ENCODE measurements around the gene ITFG1.

The ITFG1 gene

DNA sequence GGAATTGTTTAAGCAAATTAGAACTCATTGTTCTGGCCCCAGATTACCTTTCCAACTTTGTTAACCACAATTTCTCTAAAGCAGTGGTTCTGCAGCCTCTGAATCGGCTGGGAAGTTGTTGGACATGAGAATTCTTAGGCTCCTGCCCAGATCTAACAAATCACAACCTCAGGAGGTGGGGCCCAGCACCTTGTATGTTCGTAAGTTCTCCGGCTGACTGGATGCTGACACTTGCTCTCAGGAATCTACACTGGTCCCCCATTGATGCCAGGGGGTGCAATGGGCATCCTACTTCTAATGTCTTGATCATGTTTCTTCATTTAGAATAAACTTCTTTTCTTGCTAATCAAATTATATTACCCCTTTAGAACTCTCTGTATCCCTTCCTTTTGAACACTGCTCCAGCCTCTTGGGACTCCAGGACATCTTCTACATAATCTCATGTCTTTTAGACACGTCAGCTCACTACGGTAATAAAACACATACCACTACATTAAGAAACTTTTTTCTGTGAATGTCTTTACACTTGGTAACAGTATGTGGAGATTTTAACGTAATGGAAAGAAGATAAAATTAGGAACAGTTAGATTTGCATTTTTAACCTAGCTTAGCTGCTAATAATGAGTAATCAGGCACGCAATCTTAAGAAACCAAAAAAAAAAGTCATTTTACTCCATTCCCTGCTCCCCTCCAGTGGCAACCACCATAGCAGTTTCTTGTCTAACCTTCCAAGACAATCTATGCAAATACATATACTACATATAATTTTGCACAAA, 143.2 kb downstream of the ITFG1 start:
- DNase-seq: no peak

DNA sequence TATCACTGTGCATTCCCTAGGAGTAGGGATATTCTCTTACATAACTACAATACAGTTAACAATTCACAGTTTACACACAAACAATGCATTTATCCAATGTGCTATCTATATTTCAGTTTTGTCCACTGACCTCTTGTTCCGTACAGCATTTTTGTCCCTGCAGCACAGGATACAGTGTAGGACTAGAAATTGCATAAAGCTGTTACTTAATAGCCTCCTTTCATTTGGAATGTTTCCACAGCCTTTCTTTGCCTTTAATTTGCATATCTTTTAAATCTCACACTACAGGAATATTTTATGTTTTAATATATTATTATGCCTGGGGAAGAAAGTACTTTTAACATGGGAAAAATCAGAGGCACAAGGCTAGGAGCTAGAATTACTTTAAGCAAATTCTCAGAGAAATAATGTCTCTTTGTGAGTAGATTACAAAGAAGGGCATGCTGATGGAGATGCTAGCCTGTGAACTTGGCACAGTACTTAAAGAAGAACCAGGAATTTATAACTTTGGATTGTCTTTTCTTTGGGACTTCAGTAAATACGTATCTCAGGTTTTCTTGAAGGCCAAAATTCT, 144.3 kb downstream of the ITFG1 start:
- no peak for DNase-seq

DNA sequence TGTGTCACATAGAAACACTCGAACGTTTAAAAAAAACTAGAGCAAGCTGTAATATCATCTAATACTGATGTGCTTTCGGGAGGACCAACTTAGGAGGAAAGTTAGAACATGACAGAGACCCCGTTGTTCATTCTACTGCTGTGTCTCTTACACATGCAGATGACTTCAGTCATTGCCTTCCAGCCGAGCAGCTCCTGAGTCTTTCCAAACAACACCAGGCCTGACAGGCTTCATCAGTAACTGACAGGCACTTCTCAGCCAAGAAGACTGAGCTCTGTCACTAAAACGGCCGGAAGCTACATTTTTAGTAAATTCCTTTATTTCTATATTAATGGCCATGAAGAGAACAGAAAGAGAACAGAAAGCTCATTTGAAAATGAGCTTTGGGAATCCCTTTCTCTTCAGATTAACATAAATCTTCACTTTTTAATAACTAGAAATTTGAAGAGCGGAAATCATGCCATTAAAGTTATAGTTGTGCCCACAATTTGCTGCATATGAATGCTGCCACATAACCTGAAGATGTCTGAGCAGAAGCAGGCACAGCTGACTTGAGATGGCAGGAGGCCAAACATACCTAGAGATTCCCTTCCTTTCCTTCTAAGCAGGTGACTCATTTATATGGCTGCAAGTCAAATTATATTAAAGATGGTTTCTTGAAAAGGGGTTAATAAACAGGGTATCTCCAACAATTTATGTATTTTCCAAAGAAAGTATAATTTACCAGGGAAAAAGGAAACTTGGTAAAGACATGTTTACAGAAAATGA, 148.9 kb downstream of the ITFG1 start:
- DNase-seq: no peak

DNA sequence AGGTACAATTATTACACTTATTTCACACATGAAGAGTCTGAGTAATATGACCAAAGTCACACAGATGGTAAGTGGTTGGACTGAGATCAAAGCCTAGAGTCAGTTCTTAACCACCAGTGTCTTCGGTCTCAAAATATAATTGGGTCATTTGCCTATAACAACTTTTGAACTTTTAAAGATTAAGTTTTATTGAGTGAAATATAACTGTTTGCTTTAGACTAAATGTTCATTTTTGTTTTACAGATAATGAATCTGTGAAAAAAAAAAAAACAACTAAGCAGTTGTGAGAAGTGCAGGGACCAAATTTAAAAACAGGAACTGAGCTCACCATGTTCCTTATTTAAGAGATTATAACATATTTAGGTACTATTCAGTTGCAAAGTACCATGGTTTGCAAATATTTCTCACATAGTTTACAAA, 150.1 kb downstream of the ITFG1 start:
- no peak for DNase-seq

DNA sequence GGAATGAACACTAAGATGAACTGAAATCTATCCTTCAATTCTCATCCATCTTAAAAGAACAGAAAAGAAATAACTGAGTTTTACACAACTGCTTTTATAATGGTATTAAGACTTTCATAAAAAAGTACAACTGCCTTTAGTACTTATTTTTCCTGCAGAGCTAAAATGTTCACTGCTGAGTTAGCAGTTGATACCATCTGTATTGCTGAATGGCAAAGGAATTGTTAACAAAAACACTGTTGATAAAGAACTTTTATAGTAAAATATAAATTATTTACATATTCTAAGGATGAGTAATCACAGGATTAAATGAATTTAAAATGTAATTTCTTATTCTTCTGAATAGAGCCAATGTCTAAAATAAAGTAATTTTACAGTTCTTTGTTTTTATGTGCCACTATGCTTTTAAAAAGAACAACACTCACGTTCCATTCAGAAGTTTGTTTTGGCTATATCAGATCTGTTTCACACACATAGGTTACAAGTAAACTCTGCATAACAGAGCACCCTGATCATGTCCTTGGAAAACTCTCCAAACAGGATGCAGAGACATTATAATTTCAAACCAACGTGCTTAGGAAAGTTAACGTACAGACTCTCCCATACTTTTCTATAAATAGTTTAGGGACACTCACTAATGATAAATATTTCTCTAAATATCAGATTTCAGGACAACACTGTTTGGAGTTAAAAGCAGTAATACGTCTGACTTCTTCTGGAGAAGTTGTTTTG, 151.1 kb downstream of the ITFG1 start:
- no peak for DNase-seq

DNA sequence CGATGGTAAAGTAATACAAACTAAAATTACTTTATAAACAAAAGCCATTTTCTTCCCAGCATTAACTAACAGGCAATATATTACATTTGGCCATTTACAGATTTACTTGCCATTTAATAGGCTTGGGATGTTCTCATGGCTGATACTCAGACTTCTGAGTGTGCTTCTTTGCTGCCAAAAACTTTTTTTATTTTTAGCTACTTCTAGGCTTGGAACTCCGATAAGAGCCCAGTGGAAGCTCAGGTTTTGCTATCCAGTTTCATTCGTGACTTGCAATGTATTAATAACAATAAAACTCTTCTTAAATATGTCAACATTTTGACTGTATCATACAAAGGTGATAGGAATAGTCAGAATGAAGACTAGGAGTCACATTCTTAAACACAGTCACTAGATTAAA, 152.3 kb downstream of the ITFG1 start:
- no peak for DNase-seq

DNA sequence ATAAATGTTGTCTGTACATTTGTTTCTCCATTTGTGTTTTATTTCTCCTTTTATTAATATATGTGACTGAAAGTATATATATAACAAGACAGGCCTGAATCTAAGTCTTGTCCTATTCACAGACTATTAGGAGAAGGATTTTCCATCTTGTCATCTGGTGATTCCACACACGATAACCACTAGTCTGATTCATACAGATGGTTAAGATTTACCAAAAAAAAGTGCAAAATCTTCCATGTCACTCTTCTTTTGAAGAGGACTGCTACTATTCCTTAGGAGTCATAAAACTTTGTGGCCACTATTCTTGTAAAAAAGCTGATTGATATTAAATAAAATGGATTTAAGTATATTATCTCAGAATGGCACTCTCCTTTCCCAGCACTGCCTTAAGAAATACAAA, 156.3 kb downstream of the ITFG1 start:
- DNase-seq: no peak

DNA sequence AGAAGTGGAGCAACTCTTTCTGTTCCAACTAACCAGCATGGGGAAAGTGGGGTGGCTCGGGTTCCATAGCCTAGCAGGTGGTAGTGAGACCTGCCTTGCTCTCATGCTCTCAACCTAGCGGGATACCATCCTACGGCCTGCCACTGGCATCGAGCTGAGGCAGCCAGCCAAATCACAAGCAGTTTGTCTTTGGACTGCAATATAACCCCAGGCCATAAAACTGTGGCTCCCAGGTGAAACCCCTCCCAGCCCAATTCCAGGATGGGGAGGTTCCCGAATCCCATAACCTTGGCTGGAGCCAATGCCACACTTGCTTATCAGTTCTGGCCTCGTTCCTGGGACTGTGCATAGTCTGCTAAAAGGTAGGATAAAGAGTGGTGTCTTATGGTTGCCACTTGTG, 161.3 kb downstream of the ITFG1 start:
- no peak for DNase-seq

DNA sequence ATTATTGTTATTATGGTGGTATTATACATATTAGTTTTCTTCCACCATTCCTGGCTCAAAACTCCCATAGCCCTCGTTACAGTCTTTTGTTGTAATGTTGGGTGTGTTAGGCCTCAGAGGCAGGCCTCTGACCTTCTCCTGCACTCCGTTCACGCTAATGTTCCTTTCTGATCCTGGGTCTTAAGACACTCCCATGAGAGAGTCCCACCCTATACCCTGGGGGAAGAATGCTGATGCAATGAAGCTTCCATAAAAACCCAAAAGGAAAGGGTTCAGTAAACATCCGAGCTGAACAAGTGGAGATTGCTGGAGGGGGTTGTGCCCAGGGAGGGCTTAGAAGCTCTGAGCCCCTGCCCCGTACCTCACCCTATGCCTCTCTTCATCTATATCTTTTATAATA, 175.9 kb downstream of the ITFG1 start:
- DNase-seq: no peak

DNA sequence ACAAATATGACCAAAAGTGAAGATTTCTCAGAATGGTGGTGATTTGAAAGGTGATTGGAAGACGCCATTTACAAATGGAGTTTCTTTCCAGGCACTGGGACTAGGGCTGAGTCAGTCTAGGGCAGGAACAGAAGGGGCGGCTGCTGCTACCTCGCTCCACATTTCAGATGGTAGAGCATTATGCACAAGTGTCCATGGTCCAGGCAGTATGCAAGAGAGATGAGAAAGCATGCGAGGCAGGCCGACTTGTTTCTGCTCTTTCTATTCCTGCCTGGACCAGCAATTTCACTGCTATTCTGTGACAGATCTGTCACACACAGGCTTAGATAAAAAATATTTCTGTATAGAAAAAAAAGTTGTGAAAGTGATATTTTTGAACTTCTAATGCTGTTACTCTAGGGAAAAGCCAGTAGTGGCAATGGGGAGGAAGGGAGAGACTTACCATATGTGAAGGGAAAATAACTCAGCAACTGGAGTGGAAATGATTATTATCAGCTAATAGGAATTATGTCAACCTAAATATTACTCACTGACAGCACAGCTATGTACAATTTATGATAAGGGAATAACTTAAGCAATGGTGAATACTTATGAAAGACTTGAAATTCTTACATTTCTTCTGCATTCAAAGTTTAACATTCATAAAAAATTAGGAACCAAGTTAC, 182.4 kb downstream of the ITFG1 start:
- DNase-seq: no peak

DNA sequence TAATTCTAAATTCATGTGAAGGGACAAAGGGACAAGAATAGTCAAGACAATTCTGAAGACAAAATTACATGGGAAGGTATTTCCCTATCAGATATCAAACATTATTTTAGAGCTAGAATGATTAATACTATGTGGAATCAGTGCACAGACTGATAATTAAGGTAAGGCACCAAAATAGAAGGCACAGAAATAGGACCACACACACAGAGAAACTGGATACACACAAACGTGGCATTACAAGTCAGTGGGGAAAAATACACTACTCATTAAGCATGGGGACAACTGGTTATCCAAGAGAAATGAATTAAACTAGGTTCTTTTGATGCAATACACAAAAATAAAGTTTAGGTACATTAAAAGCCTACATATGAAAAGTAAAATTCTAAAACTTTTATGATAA, 184.3 kb downstream of the ITFG1 start:
- no peak for DNase-seq

DNA sequence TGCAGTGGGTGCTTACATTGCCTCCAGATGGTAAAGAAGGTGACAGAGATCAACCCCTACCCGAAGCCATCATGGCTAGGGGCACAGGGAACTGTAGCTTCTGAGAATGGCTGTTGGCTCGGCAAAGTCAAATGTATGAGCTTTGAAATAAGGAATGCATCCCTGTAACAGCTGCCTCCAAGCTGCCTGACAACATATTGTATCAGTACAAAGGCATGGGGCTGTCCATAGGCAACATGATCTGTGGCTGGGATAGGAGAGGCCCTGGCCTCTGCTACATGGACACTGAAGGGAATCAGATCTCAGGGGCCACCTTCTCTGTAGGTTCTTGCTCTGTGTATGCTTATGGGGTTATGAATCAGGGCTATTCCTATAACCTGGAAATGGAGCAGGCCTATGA, 197.9 kb downstream of the ITFG1 start:
- no peak for DNase-seq

DNA sequence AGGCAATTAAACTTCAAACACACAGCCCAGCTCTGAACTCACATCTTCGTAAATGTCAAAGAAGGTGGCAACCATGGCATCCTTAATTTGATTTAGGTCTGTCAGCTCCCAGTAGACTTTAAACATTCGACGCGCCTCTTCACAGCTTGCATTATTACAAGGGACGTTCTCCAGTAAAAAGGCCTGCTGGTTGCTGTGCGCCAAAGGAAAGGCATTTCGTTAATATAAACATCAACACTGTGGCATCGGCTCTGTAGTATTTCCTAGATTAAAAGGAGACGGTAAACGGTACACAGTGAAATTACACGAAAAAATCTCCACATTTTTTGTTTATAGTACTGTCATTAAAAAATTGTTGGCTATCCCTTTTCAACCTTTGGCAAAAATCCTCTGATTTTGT, 200.4 kb downstream of the ITFG1 start:
- no peak for DNase-seq

DNA sequence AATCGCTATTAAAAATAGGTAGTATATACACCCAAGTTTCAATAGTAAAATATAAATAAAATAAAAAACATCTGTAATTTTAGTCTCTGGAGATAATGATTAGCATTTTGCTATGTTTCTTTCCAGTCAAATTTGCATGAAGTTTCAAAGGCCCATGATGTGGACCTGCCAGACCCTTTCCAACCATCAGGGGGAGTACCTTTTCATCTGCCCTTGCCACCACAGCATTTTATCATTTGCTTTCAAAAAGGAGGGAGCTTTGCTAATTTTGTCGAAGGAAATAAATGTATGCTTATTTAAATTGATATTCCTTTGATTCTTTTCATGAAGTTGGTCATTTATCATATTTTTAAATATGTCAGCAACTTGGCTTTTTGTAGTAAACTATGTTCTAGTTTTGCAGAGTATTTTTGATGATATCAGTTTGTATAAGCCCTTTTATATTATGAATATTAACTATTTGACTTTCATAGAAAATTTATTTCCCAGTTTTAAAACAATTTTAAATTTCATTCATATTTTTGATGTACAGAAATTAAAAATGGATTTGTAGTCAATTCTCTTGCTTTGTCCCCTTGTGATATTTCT, 201.9 kb downstream of the ITFG1 start:
- DNase-seq: peak; percentile 11

DNA sequence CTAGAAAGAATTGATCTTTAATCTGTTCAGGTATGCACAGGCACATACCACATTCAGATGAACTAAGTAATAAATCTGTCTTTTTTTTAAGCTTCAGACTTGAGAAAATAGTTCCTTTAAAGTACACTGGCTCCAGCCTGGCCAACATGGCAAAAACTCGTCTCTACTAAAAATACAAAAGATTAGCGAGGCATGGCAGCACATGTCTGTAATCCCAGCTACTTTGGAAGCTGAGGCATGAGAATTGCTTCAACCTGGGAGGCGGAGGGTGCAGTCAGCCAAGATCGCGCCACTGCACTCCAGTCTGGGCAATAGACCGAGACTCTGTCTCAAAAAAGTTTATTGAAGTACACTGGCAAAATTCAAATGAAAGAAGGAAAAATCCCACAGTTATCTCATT, 206.1 kb downstream of the ITFG1 start:
- DNase-seq: no peak

DNA sequence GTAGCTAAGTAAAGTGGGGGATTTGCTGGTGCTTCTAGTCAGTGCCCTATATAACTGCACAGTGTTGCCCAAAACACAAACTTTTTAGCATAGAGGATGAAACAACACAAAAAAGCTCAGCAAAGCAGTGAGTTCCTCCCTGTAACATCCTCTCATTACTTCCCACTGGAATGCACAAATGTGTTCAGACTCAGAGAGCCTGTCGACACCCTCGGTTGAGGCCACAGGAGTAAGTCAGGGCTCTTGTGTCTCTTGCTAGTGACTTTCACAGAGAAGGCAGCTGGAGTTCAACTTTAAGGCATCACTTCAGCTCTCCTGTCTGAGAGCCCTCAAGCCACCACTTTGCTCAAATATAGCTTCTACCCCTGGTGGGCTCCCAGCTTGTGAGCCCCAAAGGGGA, 209.9 kb downstream of the ITFG1 start:
- DNase-seq: no peak

DNA sequence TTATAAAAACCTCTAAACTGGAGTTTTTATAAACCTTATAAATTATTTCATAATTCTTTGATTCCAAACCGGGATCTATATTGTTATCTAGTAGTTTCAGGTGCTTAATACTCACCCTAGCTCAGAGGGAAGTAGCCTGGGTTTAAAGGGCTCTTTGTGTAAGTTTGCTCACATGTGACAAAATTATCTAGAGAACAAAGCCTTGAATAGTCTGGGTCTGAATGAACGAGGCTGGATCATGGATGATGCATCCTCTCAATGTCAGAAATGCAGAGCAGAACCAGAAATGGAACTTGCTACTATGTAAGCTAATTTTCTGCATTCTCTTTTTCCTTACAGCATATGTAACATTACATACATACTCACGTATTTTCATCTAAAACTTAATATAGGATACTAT, 213.2 kb downstream of the ITFG1 start:
- DNase-seq: no peak

DNA sequence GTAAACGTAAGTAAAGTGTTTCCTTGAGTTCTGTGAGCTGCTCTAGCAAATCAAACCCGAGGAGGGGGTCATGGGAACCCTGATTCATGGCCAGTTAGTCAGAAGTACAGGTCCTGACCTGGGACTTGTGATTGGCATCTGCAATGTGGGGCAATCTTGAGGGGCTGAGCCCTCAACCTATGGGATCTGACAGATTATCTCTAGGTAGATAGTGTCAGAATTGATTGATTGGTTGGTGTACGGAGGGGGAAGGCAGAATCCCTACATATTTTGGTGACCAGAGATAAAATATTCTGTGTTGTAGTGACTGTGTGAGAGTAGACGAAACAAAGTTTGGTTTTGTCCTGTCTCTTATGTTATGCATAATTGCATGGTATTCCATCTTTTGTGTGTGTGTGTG, 216.7 kb downstream of the ITFG1 start:
- no peak for DNase-seq

DNA sequence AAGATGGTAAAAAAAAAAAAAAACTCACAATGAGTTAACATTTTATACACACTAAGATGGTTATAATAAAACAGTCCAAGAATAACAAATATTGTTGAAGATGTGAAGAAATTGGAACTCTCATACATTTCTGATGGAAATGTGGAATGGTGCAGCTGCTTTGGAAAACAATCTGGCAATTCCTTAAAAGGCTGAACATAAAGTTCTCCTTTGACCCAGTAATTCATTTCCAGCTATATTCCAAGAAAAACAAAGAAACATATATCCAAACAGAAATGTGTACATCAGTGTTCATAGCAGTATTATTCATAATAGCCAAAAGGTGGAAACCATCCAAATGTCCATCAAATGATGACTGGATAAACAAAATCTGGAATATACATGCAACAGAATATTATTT, 219.8 kb downstream of the ITFG1 start:
- no peak for DNase-seq

DNA sequence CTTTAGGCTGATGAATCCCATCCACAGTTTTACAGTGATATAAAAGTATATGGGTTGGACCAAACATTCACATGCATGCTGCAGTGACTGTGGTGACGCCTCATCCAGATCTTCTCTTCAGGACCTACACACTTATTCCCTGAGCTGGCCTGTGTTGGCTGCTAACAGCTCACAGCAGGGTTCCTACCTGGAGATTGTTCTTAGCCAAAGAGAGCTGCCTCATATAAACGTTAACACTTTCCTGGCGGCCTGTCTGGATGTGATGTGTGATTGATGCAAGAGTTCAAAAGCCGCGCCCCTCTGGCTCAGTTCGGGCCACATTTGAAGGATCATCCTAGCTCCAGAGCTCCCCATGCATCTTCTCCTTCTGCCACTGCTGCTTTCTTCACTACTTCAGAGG, 224.1 kb downstream of the ITFG1 start:
- DNase-seq: no peak

DNA sequence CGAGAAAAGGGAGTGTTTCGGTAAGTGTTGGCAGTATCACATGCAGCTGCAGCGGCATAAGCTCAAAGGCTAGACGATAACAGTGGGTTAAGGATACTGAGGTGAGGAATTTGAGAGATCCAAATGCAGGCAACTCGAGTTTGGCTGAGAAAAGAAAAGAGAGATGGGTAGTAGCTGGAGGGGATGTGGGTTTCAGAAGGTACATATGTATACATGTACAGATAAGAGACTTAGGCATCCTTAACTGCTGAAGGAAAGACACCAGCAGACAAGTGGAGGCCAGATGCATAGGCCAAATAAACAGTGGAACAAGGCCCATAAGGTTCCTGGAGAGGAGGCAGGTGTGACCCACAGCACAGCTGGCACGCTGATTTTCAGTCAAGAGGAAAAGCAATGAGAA, 230.6 kb downstream of the ITFG1 start:
- DNase-seq: no peak
